Fibroblast of villous mesenchyme (primary cell): ENCODE data around the gene PRSS57. TPM values are rescaled to one million over a fixed set of nuclear protein-coding genes. Genes with fewer than 3 reads are reported as not detected.
"Not testable (repeated sequence)": the region's sequence is repeated elsewhere in the genome, so short reads cannot be mapped to it uniquely, and the experiment has no call there.

Experiments used
- DNase-seq: peaks from one replicate; pipeline ENCODE4 v3.0.0-alpha.2; 2010; ENCODE audit warnings: low read depth
- H3K4me3 ChIP-seq: 2 replicates; pipeline ENCODE4 v1.5.1; 2011; ENCODE audit warnings: low read depth, mild to moderate bottlenecking, low read length
- CTCF ChIP-seq: IDR thresholded peaks from 2 replicates; pipeline ENCODE4 v1.5.1; 2012; ENCODE audit warnings: low read depth, mild to moderate bottlenecking, low read length; ENCODE audit not compliant: insufficient read depth
- total RNA-seq: library from RNA; depleted of rRNA; stranded (reverse); fragments of >200 nt; gene quantifications from 2 replicates; pipeline ENCODE4 v1.2.3, GENCODE V29; 2012

PRSS57 gene
- not detected in 2 replicates for total RNA-seq

- H3K4me3 ChIP-seq: no peak within 1 kb of the TSS
- DNase-seq: no peak
- no peak for TF ChIP-seq CTCF
These were observed at the start of gene PRSS57 for GRCh38 chr19:695352-695949. Gene PRSS57, minus strand, starts transcription at chr19:695452. Its CDS starts 22 bp downstream, at chr19:695430.

GRCh38 chr19:743168-743687 lies 48.0 kb upstream of the PRSS57 start:
- H3K4me3 ChIP-seq: no peak overlapping the region
- no peak for TF ChIP-seq CTCF
- DNase-seq: no peak

- no peak overlapping the region for H3K4me3 ChIP-seq
- DNase-seq: no peak
- TF ChIP-seq CTCF: no peak
These were observed 47.4 kb upstream of the PRSS57 start for GRCh38 chr19:742540-743075.

- H3K4me3 ChIP-seq: no peak overlapping the region
- peak; percentile 18 for TF ChIP-seq CTCF
- no peak for DNase-seq
These were observed 46.4 kb upstream of the PRSS57 start for GRCh38 chr19:741506-742131.

GRCh38 chr19:740816-741505 lies 45.7 kb upstream of the PRSS57 start:
- not testable (repeated sequence) for H3K4me3 ChIP-seq, DNase-seq

GRCh38 chr19:739998-740715 lies 44.9 kb upstream of the PRSS57 start:
- DNase-seq: no peak
- no peak overlapping the region for H3K4me3 ChIP-seq
- no peak for TF ChIP-seq CTCF
